K562 (cell line): ENCODE data around the gene EHBP1L1. TPM values are rescaled to one million over a fixed set of nuclear protein-coding genes. Genes with fewer than 3 reads are reported as not detected.

ENCODE experiments used
- CHD1 ChIP-seq: fragments of 200-600 bp; sonication (generic); IDR thresholded peaks from one replicate; pipeline ENCODE4 v1.6.1; 2012; ENCODE audit warnings: mild to moderate bottlenecking, moderate library complexity, low read length, inconsistent platforms
- COPS2 ChIP-seq: fragments of 450-650 bp; conservative IDR thresholded peaks from 2 replicates; pipeline ENCODE4 v1.6.1; 2016; ENCODE audit warnings: mild to moderate bottlenecking, moderate library complexity
- HES1 ChIP-seq: fragments of 450-650 bp; IDR thresholded peaks from 2 replicates; pipeline ENCODE4 v1.6.1; 2016; ENCODE audit warnings: low read depth, mild to moderate bottlenecking, moderate library complexity
- MEIS2 ChIP-seq: fragments of 450-650 bp; IDR thresholded peaks from 2 replicates; pipeline ENCODE4 v1.6.1; 2014; ENCODE audit warnings: mild to moderate bottlenecking; ENCODE audit not compliant: partially characterized antibody
- MLLT1 ChIP-seq, 2 experiments: fragments of 450-650 bp; IDR thresholded peaks; 2 replicates each; pipeline ENCODE4 v1.6.1; 2016
- NFRKB ChIP-seq: fragments of 450-650 bp; IDR thresholded peaks from 2 replicates; pipeline ENCODE4 v1.6.1; 2016; ENCODE audit warnings: low read depth
- NR2C2 ChIP-seq, 2 experiments: fragments of 200-800 bp in 1 of 2; sonication (Bioruptor generic) in 1 of 2; sonication (generic) in 1 of 2; formaldehyde crosslinking in 1 of 2; IDR thresholded peaks; 2 replicates each; pipeline versions ENCODE4 v1.6.1 to v1.8.0; 2016 to 2022; ENCODE audit warnings: mild to moderate bottlenecking in 1 of 2, missing compliant biosample characterization in 1 of 2, missing genetic modification characterization in 1 of 2, missing genetic modification reagents in 1 of 2
- NR3C1 ChIP-seq: sonication (generic); formaldehyde crosslinking; IDR thresholded peaks from 2 replicates; pipeline ENCODE4 v1.8.1; 2022; ENCODE audit warnings: missing genetic modification reagents
- RBFOX2 ChIP-seq: fragments of 200-400 bp; formaldehyde crosslinking; IDR thresholded peaks from 2 replicates; pipeline ENCODE4 v1.6.1; 2017; ENCODE audit warnings: low read depth, mild to moderate bottlenecking, low read length, moderate library complexity
- TEAD2 ChIP-seq: fragments of 450-650 bp; IDR thresholded peaks from 2 replicates; pipeline ENCODE4 v1.6.1; 2016; ENCODE audit warnings: missing genetic modification characterization, control low read depth, missing compliant biosample characterization
- THRAP3 ChIP-seq: fragments of 450-650 bp; IDR thresholded peaks from 2 replicates; pipeline ENCODE4 v1.6.1; 2016; ENCODE audit warnings: mild to moderate bottlenecking, inconsistent platforms, borderline replicate concordance
- VEZF1 ChIP-seq: fragments of 200-800 bp; sonication (Bioruptor generic); IDR thresholded peaks from 2 replicates; pipeline ENCODE4 v1.6.1; 2017; ENCODE audit warnings: missing genetic modification characterization, missing compliant biosample characterization
- ZBTB7A ChIP-seq: IDR thresholded peaks from 2 replicates; pipeline ENCODE4 v1.6.1; 2011; ENCODE audit warnings: low read depth, mild to moderate bottlenecking, low read length, moderate library complexity, borderline replicate concordance; ENCODE audit not compliant: control insufficient read depth
- ZNF592 ChIP-seq: fragments of 450-650 bp; IDR thresholded peaks from 2 replicates; pipeline ENCODE4 v1.6.1; 2017; ENCODE audit warnings: antibody characterized with exemption, mild to moderate bottlenecking
- polyA plus RNA-seq, 8 experiments: library from polyadenylated mRNA; depleted of rRNA in 4 of 8; stranded (reverse) in 5 of 8; unstranded in 3 of 8; fragments of >200 nt; fragmentation: Nextera tagmentation in 2 of 8; fragmentation: Illumina TruSeq in 1 of 8; extraction: Ambion mirVana in 2 of 8; extraction: Trizol in 1 of 8; gene quantifications; 2 replicates each; pipeline versions ENCODE4 v1.2.1 to v1.2.3, GENCODE V29; 2011 to 2014; ENCODE audit warnings: inconsistent platforms in 1 of 8, missing spikeins in 1 of 8
- total RNA-seq, 7 experiments: library from RNA; depleted of rRNA in 6 of 7; stranded (reverse); fragments of >200 nt in 6 of 7; fragmentation: Illumina TruSeq in 2 of 7; extraction: Trizol in 2 of 7; gene quantifications; 2 replicates each; pipeline versions ENCODE4 v1.2.1 to v1.2.3, GENCODE V29; 2011 to 2021; ENCODE audit warnings: low replicate concordance in 1 of 7

The EHBP1L1 gene
- total and polyA plus RNA-seq, 9 of the 15 experiments (the other 6 are each of a cell fraction or from before 2014, with no cell fraction given): 0.03 to 87.1 (median 26.3) TPM

GRCh38 chr11:65576232-65576866, 496 bp downstream of the EHBP1L1 start (continued):
- no peak for TF ChIP-seq HES1
- TF ChIP-seq NFRKB: no peak
- TF ChIP-seq ZBTB7A: peak; percentile 45
- no peak for TF ChIP-seq NR3C1 (CRISPR knock-in tag)
- TF ChIP-seq CHD1: peak; percentile 54
- TF ChIP-seq ZNF592: 0 out of 2 replicates have a peak, but pooled peaks have one; percentile 20
- TF ChIP-seq MLLT1 (IDR thresholded peaks at IDR 0.05): no peak
- no peak for TF ChIP-seq TEAD2 (tag)
- TF ChIP-seq VEZF1: peak; percentile 64
- TF ChIP-seq THRAP3: no peak
- no peak for TF ChIP-seq COPS2
- TF ChIP-seq RBFOX2: peak; percentile 53
- no peak for TF ChIP-seq MEIS2
- no peak for TF ChIP-seq NR2C2 (CRISPR knock-in tag; IDR thresholded peaks at IDR 0.05)
- peak; percentile 64; the same call in 1 of the 2 replicates for TF ChIP-seq NR2C2 (tag; IDR thresholded peaks at IDR 0.05)
